HG02610 (cell line): ENCODE results near the gene HHAT.

ENCODE experiments used
- ATAC-seq: cut with Tn5 transposase; IDR thresholded peaks from one replicate; pipeline ENCODE4 v1.9.1; 2021; ENCODE audit warnings: mild to moderate bottlenecking, moderate library complexity; ENCODE audit not compliant: unreplicated experiment

The HHAT gene

GRCh38 chr1:210437111-210437510, 108.4 kb downstream of the HHAT start:
- no peak for ATAC-seq

GRCh38 chr1:210437781-210438180, 109.1 kb downstream of the HHAT start:
- no peak for ATAC-seq

DNA sequence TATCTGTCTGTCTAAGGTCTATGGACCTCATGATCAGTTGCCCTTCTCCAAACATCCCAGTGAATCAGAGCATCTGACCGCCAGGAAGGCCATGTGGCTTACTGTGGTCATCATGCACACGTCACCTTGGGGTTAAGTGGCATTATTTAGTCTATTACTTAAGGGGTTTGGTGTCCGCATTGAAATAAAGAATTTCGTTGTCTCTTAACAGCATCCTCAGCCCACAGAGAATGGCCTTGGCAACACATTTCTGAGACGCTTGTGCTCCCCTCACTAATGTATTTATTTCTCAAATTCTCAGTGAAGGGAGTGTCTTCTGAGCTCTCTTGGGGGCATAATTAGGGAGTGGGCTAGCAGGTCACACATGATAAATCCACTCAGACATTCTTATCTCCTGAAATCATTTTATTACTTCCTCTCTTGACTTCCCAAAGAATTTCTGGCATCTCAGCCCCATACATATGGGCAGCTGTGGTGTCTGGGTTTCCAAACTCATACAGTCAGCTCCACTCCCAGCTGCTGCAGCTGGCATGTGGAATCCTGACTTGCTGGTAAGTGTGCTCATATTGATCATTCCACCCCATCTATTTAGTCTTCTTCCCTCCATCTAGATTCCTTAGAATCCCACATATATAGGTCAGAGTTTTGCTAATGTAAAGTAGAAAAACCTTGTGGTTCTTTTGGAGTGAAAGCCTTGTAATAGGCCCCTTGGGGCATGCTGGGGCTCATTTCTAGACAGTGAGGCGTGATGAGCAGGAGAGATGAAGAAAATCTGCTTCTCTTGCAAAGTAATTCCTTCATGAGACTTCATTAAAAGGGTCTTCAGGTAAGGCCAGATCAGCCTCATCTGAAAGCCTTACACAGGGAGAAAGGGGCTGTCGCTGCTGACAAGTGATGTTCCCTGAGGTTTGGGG, 110.5 kb downstream of the HHAT start:
- ATAC-seq = no peak

- ATAC-seq = no peak
Measured at GRCh38 chr1:210440081-210440480, 111.4 kb downstream of the HHAT start.

DNA sequence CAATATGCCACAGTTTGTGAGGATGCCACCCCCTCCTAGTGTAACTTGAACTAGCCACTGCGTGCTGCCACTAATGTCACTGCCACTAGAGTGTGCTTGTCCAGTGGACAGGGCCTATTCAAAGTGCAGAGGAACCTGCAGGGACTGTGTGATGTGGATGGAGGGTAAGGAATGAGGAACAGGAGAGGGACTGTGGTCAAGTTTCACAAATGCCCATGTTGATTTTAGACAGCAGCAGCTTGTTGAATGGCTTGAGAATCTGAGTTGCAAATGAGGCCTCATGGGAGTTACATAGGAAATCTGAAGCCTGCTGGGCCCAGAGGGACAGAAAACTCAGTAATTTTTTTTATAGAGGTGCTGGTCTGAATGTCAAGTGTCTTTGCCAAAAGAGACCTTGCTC, 112.3 kb downstream of the HHAT start:
- ATAC-seq = no peak

DNA sequence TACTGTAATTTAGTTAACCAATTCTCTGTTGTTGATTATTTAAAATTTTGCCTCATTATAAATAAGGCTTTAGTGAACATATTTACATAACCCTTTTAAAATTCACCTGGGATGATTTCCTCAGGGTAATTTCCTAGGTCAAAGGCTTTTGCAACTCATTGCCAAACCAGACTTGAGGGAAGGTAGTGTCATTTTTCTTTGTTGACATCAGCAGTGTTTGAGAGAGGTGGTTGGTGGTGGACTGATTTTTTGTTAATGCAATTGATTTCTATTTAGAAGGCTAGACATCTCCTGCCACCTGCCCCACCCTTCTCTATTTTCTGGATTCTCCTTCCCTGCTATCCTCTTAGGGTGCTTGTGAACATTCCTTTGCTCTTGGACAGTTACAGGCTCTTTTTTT, 116.8 kb downstream of the HHAT start:
- no peak for ATAC-seq

- ATAC-seq = no peak
Measured at GRCh38 chr1:210445931-210446330, 117.2 kb downstream of the HHAT start.

DNA sequence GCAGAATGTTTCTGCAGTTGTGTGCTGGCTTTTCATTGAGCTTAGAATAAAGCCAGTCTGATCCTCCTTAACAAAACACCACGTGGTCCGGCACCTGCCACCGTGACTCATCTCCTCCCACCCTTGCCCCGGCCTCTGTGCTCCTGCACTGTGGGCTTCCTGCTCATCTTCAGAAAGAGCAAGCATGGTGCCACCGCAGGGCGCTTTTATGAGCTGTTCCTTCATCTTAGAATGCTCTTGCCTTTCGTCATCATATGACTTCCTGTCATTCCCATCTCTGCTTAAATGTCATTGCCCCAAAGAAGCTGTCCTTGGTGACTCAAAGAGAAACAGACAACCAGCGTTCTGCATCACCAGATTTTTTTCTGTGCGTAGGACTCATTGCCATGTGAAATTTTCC, 117.8 kb downstream of the HHAT start:
- no peak for ATAC-seq

DNA sequence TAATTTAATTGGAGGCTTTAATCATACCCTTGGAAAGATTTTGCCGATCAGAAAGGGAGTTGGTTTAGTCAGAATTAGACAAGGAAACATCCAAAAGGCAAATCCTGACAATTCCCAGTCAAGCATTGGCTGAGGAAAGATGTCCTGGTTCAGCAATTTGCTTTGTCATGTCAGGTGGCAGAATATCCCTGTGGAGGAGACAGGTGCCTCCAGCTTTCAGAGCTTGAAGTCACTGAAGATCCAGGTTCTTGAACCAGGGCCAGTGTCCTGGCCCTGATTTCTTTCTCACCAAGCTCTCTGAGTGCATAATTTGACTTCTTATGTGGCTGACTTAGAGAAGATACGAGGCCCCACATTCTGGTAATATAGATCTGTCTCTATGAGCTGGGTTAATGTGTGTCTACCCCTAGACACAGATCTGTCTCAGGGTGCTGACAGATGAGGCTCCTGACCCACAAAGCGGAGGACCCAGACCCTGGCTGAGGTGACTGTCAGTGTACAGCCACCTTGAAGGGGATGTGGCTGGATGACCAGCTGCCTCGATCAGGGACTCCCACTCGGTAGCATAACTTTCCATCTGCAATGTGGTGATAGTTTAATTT, 118.9 kb downstream of the HHAT start:
- no peak for ATAC-seq

DNA sequence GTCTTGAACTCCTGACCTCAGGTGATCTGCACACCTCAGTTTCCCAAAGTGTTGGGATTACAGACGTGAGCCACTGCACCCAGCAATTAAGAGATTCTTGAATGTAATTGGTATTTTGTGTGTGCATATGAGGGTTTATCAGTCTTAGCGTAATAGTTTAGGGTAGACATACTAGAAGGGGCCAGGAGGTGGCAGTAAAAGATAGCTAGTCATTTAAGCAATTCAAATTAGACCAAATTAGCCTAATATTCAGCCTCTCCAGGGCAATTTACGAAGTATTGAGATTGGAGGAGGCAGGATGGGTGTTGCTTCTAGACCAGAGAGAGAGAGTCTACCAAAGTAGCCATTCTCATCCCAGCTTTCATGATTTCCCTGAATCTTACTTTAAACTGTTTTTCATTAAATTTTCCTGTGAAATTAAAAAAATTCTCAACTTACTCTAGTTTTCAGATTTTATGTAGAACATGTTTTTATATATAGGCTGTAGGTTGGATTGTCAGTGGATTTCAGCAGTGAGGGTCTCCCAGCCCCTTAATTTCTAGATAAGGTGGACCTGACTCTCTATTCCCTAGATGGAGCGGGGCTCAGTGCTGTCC, 119.7 kb downstream of the HHAT start:
- no peak for ATAC-seq

- ATAC-seq = no peak
Measured at GRCh38 chr1:210455840-210456603, 127.3 kb downstream of the HHAT start.

DNA sequence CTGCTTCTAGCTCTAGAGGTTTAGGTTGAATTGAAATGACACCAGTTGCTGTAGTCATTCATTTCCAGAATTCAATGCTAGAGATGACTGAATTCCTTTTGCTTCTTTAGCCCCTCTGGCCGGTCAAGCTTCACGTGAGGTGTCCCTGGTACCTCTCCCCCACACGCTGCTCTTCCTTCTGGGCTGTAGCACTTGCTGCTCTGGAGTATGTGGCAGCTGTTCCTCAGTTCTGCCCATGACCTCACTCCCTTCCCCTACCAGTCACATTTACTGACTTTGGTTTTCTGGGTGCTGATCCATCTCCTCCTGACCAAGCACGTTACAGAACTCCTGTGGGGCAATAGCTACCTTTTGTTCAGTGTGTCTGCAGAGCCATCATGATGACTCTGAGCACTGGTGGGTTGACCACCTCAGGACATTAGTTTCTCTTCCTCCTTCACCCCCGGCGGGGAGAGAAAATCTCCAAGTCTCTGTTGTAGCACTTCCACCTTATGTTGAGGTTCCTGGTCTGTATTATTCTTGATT, 128.1 kb downstream of the HHAT start:
- no peak for ATAC-seq

DNA sequence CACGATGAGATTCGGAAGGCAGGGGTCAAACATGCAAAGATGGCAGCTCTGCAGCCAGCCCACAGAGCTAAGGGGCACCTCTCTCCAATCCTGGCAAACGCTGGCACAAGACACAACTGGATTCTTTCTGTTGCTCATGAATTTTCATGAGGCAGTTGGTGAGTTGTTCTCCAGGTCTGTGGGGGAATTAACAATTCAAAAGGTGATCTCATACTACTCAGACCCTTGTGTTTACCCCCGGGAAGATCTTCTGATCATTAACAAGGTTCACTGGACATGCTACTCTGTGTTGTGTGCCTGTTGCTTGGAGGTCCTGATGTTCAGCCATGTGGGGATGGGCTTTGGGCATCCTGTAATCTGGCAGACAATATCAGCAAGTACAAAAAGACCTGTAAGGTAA, 128.9 kb downstream of the HHAT start:
- no peak for ATAC-seq

DNA sequence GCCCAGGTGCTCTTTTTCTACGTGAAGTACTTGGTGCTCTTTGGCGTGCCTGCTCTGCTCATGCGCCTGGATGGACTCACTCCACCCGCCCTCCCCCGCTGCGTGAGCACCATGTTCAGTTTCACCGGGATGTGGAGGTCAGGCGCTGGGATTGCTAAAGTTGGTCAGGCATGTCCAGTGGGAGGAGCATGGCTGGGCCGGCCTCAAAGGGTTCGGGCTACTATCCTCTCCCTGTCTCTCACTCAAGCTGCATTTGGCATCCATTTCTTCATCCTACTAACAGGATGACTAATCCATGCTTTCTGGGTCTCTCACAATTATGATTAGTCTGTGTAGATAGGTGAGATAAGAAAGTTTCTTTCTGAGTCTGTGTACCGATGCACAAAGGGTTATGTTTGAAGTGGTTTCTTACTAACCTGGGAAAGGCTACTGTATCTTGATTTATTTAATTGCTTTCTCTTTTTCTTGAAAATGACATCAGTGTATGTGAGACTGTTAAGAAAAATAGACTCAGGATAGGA, 135.9 kb downstream of the HHAT start:
- ATAC-seq = peak; percentile 88

DNA sequence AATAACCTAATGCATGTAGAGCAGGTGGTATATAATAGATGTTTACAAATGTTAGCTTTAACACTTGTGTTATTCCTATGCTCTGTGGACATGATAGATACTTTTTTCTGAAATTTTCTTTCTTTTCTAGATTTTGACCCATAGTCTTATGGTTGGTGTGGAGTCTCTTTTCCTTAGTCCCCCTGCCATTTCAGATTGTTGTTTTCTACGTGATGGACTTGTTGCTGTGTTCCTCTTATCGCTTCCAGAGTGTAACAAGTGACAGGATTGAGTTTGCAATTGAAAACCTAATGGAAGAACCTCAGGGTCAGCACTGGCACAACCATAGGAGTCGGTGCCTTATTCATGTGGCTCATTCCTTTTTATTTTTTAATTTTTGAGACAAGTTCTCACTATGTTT, 136.4 kb downstream of the HHAT start:
- no peak for ATAC-seq

DNA sequence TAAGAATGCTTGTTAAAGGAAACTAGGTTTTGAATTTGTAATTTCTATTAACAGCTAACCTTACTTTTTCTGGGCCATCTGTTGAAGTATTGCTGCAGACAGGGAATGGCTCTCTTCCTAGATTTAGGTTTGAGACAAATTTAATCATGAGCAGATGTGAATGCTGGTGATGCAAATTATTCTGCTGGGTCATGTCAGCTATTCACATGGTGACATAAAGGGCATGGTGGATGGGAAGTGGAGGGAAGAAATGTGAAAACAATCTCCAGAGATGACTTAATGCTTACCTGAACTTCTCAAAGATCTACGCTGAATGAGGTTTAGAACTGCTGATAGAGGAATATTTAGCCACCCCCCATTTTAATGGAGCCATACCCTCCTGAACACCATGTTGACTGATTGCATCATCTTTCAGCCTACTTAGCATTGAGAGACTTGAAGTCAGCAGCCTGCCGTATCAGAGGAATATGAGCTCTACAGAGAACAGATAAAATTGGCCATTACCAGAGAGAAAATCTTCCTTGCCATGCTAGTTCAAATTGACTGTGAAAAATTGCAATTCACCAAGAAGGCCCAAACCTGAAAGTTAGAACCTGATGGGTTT, 138.8 kb downstream of the HHAT start:
- ATAC-seq = no peak

GRCh38 chr1:210469441-210469840, 140.7 kb downstream of the HHAT start:
- no peak for ATAC-seq

GRCh38 chr1:210475321-210475720, 146.6 kb downstream of the HHAT start:
- no peak for ATAC-seq

DNA sequence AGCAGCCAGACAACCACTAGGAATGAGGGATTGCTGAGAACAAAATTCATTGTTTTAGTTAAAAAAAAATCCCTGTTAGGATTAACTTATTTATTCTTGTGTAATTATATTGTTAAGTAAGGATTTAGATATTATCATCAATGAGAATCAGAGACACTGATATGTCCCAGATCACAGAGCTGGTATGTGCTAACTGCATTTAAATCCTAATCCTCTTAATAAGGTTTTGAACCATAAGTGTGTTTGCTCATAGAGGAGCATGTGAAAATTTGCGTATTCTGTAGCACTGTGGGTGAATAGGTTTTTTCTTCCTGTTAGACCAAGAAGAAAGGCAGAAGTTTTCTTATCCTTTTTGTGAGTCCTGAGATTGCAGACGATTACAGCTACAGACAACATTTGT, 147.1 kb downstream of the HHAT start:
- no peak for ATAC-seq

- no peak for ATAC-seq
Measured at GRCh38 chr1:210476730-210477129, 148.0 kb downstream of the HHAT start.
